Spleen (tissue), 11 donors: ENCODE data around the gene SBF1. TPM values are rescaled to one million over a fixed set of nuclear protein-coding genes. Genes with fewer than 3 reads are reported as not detected.

Experiments
- DNase-seq: peaks from one replicate; pipeline ENCODE4 v3.0.0-alpha.2; 2020
- H3K27ac ChIP-seq, 8 donors: fragments of 200-600 bp; sonication (generic) in 7 of 8; 1 replicate in 4 of 8; 2 replicates in 4 of 8; pipeline versions ENCODE4 v1.5.0 to v1.8.0; 2016 to 2021; ENCODE audit warnings: inconsistent platforms in 4 of 8, mild to moderate bottlenecking in 4 of 8, moderate library complexity in 1 of 8
- H3K27me3 ChIP-seq, 7 donors: fragments of 200-600 bp; sonication (generic) in 6 of 7; replicated peaks in 1 of 7; 1 replicate in 4 of 7; 2 replicates in 3 of 7; pipeline versions ENCODE4 v1.5.0 to v1.8.0; 2016 to 2021; ENCODE audit warnings: inconsistent platforms in 3 of 7, mild to moderate bottlenecking in 1 of 7
- H3K36me3 ChIP-seq, 6 donors: fragments of 200-600 bp; sonication (generic) in 5 of 6; 1 replicate in 4 of 6; 2 replicates in 2 of 6; pipeline versions ENCODE4 v1.5.0 to v1.8.0; 2016 to 2021; ENCODE audit warnings: inconsistent platforms in 2 of 6
- H3K4me1 ChIP-seq, 6 donors: fragments of 200-600 bp; sonication (generic) in 5 of 6; 1 replicate in 3 of 6; 2 replicates in 3 of 6; pipeline versions ENCODE4 v1.5.0 to v1.8.0; 2016 to 2021; ENCODE audit warnings: inconsistent platforms in 3 of 6
- H3K4me3 ChIP-seq, 8 donors: fragments of 200-600 bp; sonication (generic) in 7 of 8; 1 replicate in 4 of 8; 2 replicates in 4 of 8; pipeline versions ENCODE4 v1.5.0 to v1.8.0; 2016 to 2021; ENCODE audit warnings: inconsistent platforms in 4 of 8, mild to moderate bottlenecking in 4 of 8, moderate library complexity in 2 of 8
- H3K9me3 ChIP-seq, 8 donors: fragments of 200-600 bp; sonication (generic) in 7 of 8; 1 replicate in 4 of 8; 2 replicates in 4 of 8; pipeline versions ENCODE4 v1.5.0 to v1.8.0; 2016 to 2021; ENCODE audit warnings: inconsistent platforms in 4 of 8
- CTCF ChIP-seq, 11 experiments: fragments of 200-600 bp in 7 of 11; fragments of 450-650 bp in 4 of 11; sonication (generic) in 4 of 11; IDR thresholded peaks in 8 of 11; conservative IDR thresholded peaks in 3 of 11; 1 replicate in 7 of 11; 2 replicates in 4 of 11; pipeline versions ENCODE4 v1.4.0 to v1.8.0; 2016 to 2021; ENCODE audit warnings: antibody characterized with exemption in 11 of 11, inconsistent platforms in 4 of 11, mild to moderate bottlenecking in 1 of 11
- POLR2A ChIP-seq, 3 donors: fragments of 450-650 bp; IDR thresholded peaks; one replicate each; pipeline ENCODE4 v1.5.1; 2017; ENCODE audit warnings: antibody characterized with exemption in 3 of 3, mild to moderate bottlenecking in 1 of 3
- POLR2AphosphoS5 ChIP-seq, 3 donors: sonication (generic); formaldehyde crosslinking; IDR thresholded peaks; one replicate each; pipeline ENCODE4 v1.5.1; 2017; ENCODE audit warnings: antibody characterized with exemption in 3 of 3
- WGBS, 5 donors: extraction: QIAGEN DNeasy Blood & Tissue Kit in 3 of 5; methylation state at CpG; one replicate each; pipeline versions ENCODE4 v1.1.5 to v1.1.7; 2013 to 2018; 5-methylcytosine and 5-hydroxymethylcytosine counted together
- intact Hi-C: fragments of 100-400 bp; cut with DNase I; formaldehyde crosslinking; loops from one replicate; pipeline ENCODE4 v1.15.0; 2023; ENCODE audit warnings: low total_unique reads
- polyA plus RNA-seq, 3 donors: library from polyadenylated mRNA; stranded (reverse); fragments of 200-250 nt; gene quantifications; one replicate each; pipeline ENCODE4 v1.2.1, GENCODE V29; 2013
- total RNA-seq, 7 donors: library from RNA; depleted of rRNA in 3 of 7; stranded (reverse); fragments of >200 nt in 3 of 7; fragmentation: NEBNext Ultra II Directional in 4 of 7; extraction: Animal tissue kit (Norgen Biotek cat#: 25700) in 4 of 7; gene quantifications; one replicate each; pipeline versions ENCODE4 v1.1.0 to v1.2.1, GENCODE V29; 2016 to 2021
- donor health status: healthy with polysubstance abuse.
- donor health status: DM: no; HTN: no; CAD: no; lungs with moderate emphysema.
- donor health status: DM: no; HTN: no; CAD: no.
- donor health status: Bipolar disorder and iron deficiency.
- donor health status: healthy.
- donor health status: DM: no; HTN: no; CAD: no.
- donor health status: DM: yes; HTN: yes; CAD: no.

The SBF1 gene
- total and polyA plus RNA-seq, 10 donors = 35.7 to 96.9 (median 75.3) TPM

DNA sequence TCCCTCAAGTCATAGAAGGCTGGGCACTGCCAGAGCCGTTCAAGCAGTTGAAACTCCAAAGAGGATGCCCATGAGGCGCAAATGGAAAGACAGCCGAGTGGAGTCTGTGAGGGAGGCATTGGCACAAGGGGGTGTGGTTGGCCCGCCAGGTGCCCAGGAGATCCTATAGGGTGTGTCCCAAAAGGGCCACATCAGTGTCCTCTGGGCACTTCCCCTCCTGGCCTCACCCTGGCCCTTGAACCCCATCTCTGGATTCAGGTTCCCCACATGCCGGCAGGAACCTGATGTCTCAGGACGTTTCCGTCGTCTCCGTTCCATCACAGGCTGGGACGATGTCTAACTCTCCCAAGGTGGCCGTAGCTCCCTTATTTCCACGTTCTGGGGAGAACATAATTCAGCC lies 54.3 kb downstream of the SBF1 start:
- intact Hi-C loops = no loop called here

DNA sequence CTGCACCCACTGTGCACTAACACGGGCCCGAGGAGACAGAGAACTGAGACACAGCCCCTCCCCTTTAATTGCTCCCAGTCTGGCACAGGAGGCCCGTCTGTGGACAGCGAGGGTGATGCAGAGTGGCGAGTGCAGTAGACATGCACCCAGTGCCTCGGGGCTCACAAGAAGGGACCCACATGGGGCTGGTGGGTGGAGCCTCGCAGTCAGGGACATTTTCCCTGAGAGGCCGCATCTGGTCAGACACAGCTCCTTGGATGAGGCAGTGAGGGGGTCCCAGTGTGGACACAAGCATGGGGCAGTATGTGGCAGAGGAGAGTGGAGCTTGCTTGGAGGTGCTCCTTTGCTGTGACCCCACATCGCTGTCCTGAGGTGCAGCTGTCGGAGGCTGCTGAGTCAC lies 54.8 kb downstream of the SBF1 start:
- Histone ChIP-seq H3K27me3 (no peaks in the 10 kb centered on the region), H3K4me1 (no peaks in the 10 kb centered on the region), H3K27ac (no peak overlapping the region), H3K9me3 (no peaks in the 10 kb centered on the region), H3K36me3 (peaks cover 0 to 100% (median 94%) of the 10 kb centered on the region in 6 donors), H3K4me3 (no peak overlapping the region)
- TF ChIP-seq POLR2AphosphoS5 (IDR thresholded peaks at IDR 0.05) (no peak), POLR2A (IDR thresholded peaks at IDR 0.05) (no peak), CTCF (IDR thresholded peaks at IDR 0.05 in 8 of 11, conservative IDR thresholded peaks at IDR 0.05 in 3 of 11) (no peak)
- WGBS, 5 donors = 92 to 97% (median 94%) methylated on average over 10 of the region's 10 CpGs
- intact Hi-C loops = no loop called here
- DNase-seq = no peak

More for the DNA sequence above, 54.3 kb downstream of the SBF1 start:
- H3K4me3 ChIP-seq = no peak overlapping the region
- 91 to 95% (median 92%) methylated on average over 12 of the region's 12 CpGs for WGBS, 5 donors
- H3K27ac ChIP-seq = no peak overlapping the region
- TF ChIP-seq POLR2A (IDR thresholded peaks at IDR 0.05) (no peak), POLR2AphosphoS5 (IDR thresholded peaks at IDR 0.05) (no peak), CTCF (IDR thresholded peaks at IDR 0.05 in 8 of 11, conservative IDR thresholded peaks at IDR 0.05 in 3 of 11) (no peak)
- peaks cover 0 to 100% (median 94%) of the 10 kb centered on the region in 6 donors for H3K36me3 ChIP-seq
- no peaks in the 10 kb centered on the region for H3K9me3 ChIP-seq
- no peak for DNase-seq
- no peaks in the 10 kb centered on the region for H3K27me3 ChIP-seq
- no peaks in the 10 kb centered on the region for H3K4me1 ChIP-seq

DNA sequence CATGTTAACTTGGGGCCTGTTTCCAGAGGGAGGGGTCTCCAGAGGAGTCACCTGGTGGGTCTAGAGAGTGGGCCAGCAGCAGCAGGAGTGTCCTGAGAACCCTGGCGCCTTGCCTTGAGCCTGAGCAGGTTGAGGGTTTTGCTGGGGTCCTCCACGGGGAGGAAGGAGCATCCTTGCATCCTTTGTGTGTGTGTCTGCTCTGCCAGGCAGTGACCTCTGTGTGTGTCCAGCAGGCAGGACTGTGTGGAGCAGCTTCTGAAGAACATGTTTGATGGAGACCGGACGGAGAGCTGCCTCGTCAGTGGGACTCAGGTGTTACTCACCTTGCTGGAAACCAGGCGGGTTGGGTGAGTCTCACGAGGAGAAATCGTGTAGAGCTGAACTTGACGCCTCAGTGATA lies 55.7 kb downstream of the SBF1 start:
- Histone ChIP-seq H3K9me3 (no peaks in the 10 kb centered on the region), H3K4me3 (no peak overlapping the region), H3K27ac (no peak overlapping the region), H3K4me1 (no peaks in the 10 kb centered on the region), H3K36me3 (peaks cover 0 to 100% (median 97%) of the 10 kb centered on the region in 6 donors), H3K27me3 (no peaks in the 10 kb centered on the region)
- TF ChIP-seq CTCF (IDR thresholded peaks at IDR 0.05 in 8 of 11, conservative IDR thresholded peaks at IDR 0.05 in 3 of 11) (no peak), POLR2A (IDR thresholded peaks at IDR 0.05) (no peak), POLR2AphosphoS5 (IDR thresholded peaks at IDR 0.05) (no peak)
- intact Hi-C loops = no loop called here
- 90 to 96% (median 95%) methylated on average over 7 to 9 of the region's 9 CpGs for WGBS, 5 donors
- DNase-seq = no peak

DNA sequence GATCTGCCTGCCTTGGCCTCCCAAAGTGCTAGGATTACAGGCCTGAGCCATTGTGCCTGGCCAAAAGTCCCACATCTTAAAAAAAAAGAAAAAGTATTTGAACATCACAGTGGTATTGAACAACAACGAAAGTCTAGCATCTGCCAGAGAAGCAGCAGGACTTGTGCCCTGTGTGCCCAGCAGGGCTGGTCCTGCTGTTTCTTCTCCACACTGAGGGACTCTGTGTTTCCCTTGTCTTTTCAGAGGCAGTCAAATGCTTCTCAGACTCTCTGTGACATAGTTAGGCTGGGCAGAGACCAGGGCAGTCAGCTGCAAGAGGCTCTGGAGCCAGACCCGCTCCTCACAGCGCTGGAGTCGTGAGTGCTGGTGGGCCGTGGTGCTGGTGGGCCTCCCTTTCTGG lies 56.2 kb downstream of the SBF1 start:
- no peak overlapping the region for H3K4me3 ChIP-seq
- no peaks in the 10 kb centered on the region for H3K4me1 ChIP-seq
- DNase-seq = no peak
- WGBS, 5 donors = 96 to 98% (median 97%) methylated on average over 5 of the region's 5 CpGs
- no peak overlapping the region for H3K27ac ChIP-seq
- TF ChIP-seq CTCF (IDR thresholded peaks at IDR 0.05 in 8 of 11, conservative IDR thresholded peaks at IDR 0.05 in 3 of 11) = no peak
- H3K9me3 ChIP-seq = no peaks in the 10 kb centered on the region
- H3K36me3 ChIP-seq = peaks cover 0 to 100% (median 97%) of the 10 kb centered on the region in 6 donors
- intact Hi-C loops = no loop called here
- no peaks in the 10 kb centered on the region for H3K27me3 ChIP-seq
